HepG2 (cell line): Measurements from ENCODE around the gene S1PR5. TPM values are rescaled to one million over a fixed set of nuclear protein-coding genes. Genes with fewer than 3 reads are reported as not detected.

Experiments
- ATF7 ChIP-seq, 2 experiments: fragments of 450-650 bp in 1 of 2; sonication (generic) in 1 of 2; formaldehyde crosslinking in 1 of 2; IDR thresholded peaks; 2 replicates each; pipeline versions ENCODE4 v1.4.0 to v1.6.1; 2016 to 2020; ENCODE audit warnings: antibody characterized with exemption in 1 of 2, mild to moderate bottlenecking in 1 of 2, missing genetic modification reagents in 1 of 2
- ATF7-NPFF ChIP-seq: sonication (generic); formaldehyde crosslinking; IDR thresholded peaks from 2 replicates; pipeline ENCODE4 v1.8.1; 2023; ENCODE audit warnings: mild to moderate bottlenecking, low read depth, missing genetic modification reagents, moderate library complexity
- CAMTA2 ChIP-seq: sonication (generic); formaldehyde crosslinking; IDR thresholded peaks from 2 replicates; pipeline ENCODE4 v1.4.0; 2020; ENCODE audit warnings: mild to moderate bottlenecking, missing genetic modification reagents, borderline replicate concordance
- DRAP1 ChIP-seq: IDR thresholded peaks from 2 replicates; pipeline ENCODE4 v1.6.1; 2016; ENCODE audit warnings: missing genetic modification reagents, missing compliant biosample characterization
- GTF3A ChIP-seq: sonication (generic); formaldehyde crosslinking; conservative IDR thresholded peaks from 2 replicates; pipeline ENCODE4 v1.4.0; 2020; ENCODE audit warnings: mild to moderate bottlenecking, missing genetic modification reagents
- HNF1B ChIP-seq: sonication (generic); formaldehyde crosslinking; IDR thresholded peaks from 2 replicates; pipeline ENCODE4 v1.5.1; 2020; ENCODE audit warnings: mild to moderate bottlenecking, moderate library complexity, missing genetic modification reagents
- MAFF ChIP-seq: IDR thresholded peaks from 2 replicates; pipeline ENCODE4 v1.6.1; 2011; ENCODE audit warnings: low read depth, low read length, improper control_type of control experiment
- MED8 ChIP-seq: sonication (generic); formaldehyde crosslinking; IDR thresholded peaks from 2 replicates; pipeline ENCODE4 v1.8.1; 2023; ENCODE audit warnings: mild to moderate bottlenecking, missing genetic modification reagents; ENCODE audit not compliant: insufficient replicate concordance
- MZF1 ChIP-seq: sonication (generic); formaldehyde crosslinking; IDR thresholded peaks from 2 replicates; pipeline ENCODE4 v1.8.1; 2023; ENCODE audit warnings: mild to moderate bottlenecking, missing genetic modification reagents, borderline replicate concordance
- NFE2L1 ChIP-seq: sonication (generic); formaldehyde crosslinking; IDR thresholded peaks from 2 replicates; pipeline ENCODE4 v1.4.0; 2020; ENCODE audit warnings: missing genetic modification reagents, mild to moderate bottlenecking, borderline replicate concordance
- RORA ChIP-seq: sonication (generic); formaldehyde crosslinking; IDR thresholded peaks from 2 replicates; pipeline ENCODE4 v1.5.0; 2020; ENCODE audit warnings: mild to moderate bottlenecking, missing genetic modification reagents, moderate library complexity
- TGIF2 ChIP-seq: IDR thresholded peaks from 2 replicates; pipeline ENCODE4 v1.6.1; 2016; ENCODE audit warnings: control low read depth, missing compliant biosample characterization
- USF2 ChIP-seq, 2 experiments: sonication (generic) in 1 of 2; formaldehyde crosslinking in 1 of 2; IDR thresholded peaks; 2 replicates each; pipeline versions ENCODE4 v1.5.1 to v1.6.1; 2011 to 2020; ENCODE audit warnings: borderline replicate concordance in 1 of 2, low read depth in 1 of 2, low read length in 1 of 2, mild to moderate bottlenecking in 1 of 2, missing genetic modification reagents in 1 of 2, moderate library complexity in 1 of 2
- ZBTB25 ChIP-seq: IDR thresholded peaks from 2 replicates; pipeline ENCODE4 v1.6.1; 2018; ENCODE audit warnings: missing genetic modification reagents
- ZFP41 ChIP-seq: sonication (generic); formaldehyde crosslinking; IDR thresholded peaks from 2 replicates; pipeline ENCODE4 v1.4.0; 2020; ENCODE audit warnings: mild to moderate bottlenecking, missing genetic modification reagents, borderline replicate concordance
- ZMAT3 ChIP-seq: sonication (generic); formaldehyde crosslinking; conservative IDR thresholded peaks from 2 replicates; pipeline ENCODE4 v1.7.0; 2021; ENCODE audit warnings: missing genetic modification reagents
- ZNF17 ChIP-seq: sonication (generic); formaldehyde crosslinking; IDR thresholded peaks from 2 replicates; pipeline ENCODE4 v1.5.0; 2020; ENCODE audit warnings: mild to moderate bottlenecking, missing genetic modification reagents
- ZNF446 ChIP-seq: sonication (generic); formaldehyde crosslinking; IDR thresholded peaks from 2 replicates; pipeline ENCODE4 v1.5.0; 2020; ENCODE audit warnings: mild to moderate bottlenecking, missing genetic modification reagents
- ZNF773 ChIP-seq: sonication (generic); formaldehyde crosslinking; IDR thresholded peaks from 2 replicates; pipeline ENCODE4 v1.4.0; 2020; ENCODE audit warnings: missing genetic modification reagents, borderline replicate concordance
- polyA plus RNA-seq, 8 experiments: library from polyadenylated mRNA; depleted of rRNA in 3 of 8; stranded (reverse) in 7 of 8; unstranded in 1 of 8; fragments of >200 nt; fragmentation: Illumina TruSeq in 4 of 8; extraction: Trizol in 4 of 8; gene quantifications; 2 replicates each; pipeline versions ENCODE4 v1.2.1 to v1.2.3, GENCODE V29; 2011 to 2016; ENCODE audit warnings: low read depth in 4 of 8, missing spikeins in 1 of 8, mixed read lengths in 1 of 8; ENCODE audit not compliant: insufficient read depth in 1 of 8
- total RNA-seq, 5 experiments: library from RNA; depleted of rRNA; stranded (reverse); fragments of >200 nt; fragmentation: Illumina TruSeq; extraction: Trizol; gene quantifications; 2 replicates each; pipeline ENCODE4 v1.2.3, GENCODE V29; 2016; ENCODE audit warnings: low read depth in 1 of 5
- TF ChIP-seq, protein P1 (sequence below): sonication (generic); formaldehyde crosslinking; IDR thresholded peaks from 2 replicates; pipeline ENCODE4 v1.4.0; 2020; ENCODE audit warnings: mild to moderate bottlenecking, missing genetic modification reagents, borderline replicate concordance
- TF ChIP-seq, protein P2 (sequence below): IDR thresholded peaks from 2 replicates; pipeline ENCODE4 v1.6.1; 2016

The S1PR5 gene
- total and polyA plus RNA-seq, 2 of the 13 experiments (the other 11 are each of a cell fraction or from before 2014, with no cell fraction given) = 0.04 TPM; not detected in 1

DNA sequence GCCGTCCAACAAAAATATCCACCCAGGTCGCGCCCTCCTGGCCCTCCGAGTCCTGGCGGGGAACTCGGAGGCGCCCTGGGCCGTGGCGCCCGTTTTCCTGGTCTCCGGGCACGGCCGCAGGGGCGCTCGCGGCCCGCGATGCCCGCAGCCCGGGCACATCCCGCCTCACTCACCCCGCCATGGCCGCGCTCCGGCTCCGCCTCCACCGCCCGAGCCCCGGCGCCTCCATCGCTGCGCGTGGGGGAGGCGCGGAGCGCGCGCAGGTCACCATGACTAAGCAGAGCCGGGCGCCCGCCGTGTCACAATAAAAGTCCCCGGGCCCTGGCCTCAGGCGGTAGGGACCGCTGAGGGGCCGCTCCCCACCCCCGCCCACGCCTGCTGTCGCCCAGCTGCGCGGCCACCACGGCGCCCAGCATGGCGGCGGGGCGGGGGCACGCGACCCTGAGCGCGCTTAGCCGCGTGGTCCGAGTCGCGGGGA lies 14.7 kb downstream of the S1PR5 start (continued):
- TF ChIP-seq ZNF446 (CRISPR knock-in tag) (peak; percentile 42; the same call in 1 of the 2 replicates), ZBTB25 (CRISPR knock-in tag) (peak; percentile 25; the same call in 1 of the 2 replicates), MZF1 (CRISPR knock-in tag) (no peak), DRAP1 (CRISPR knock-in tag) (peak; percentile 68), MAFF (peak; percentile 64; the same call in 1 of the 2 replicates), HNF1B (CRISPR knock-in tag) (peak; percentile 31; the same call in 1 of the 2 replicates), CAMTA2 (peak; percentile 57; the same call in 1 of the 2 replicates), GTF3A (CRISPR knock-in tag) (no peak), ZNF773 (CRISPR knock-in tag) (no peak), ZFP41 (CRISPR knock-in tag) (no peak), RORA (CRISPR knock-in tag) (0 out of 2 replicates have a peak, but pooled peaks have one; percentile 58), NFE2L1 (CRISPR knock-in tag) (peak; percentile 98), USF2 (IDR thresholded peaks at IDR 0.05; ENCODE audit: low read depth, low read length) (no peak), USF2 (CRISPR knock-in tag; IDR thresholded peaks at IDR 0.05; ENCODE audit: borderline replicate concordance) (no peak), TGIF2 (CRISPR knock-in tag) (no peak), ZNF17 (CRISPR knock-in tag) (no peak), ZMAT3 (CRISPR knock-in tag) (peak; percentile 46; the same call in 1 of the 2 replicates), MED8 (CRISPR knock-in tag) (peak; percentile 47), ATF7 (IDR thresholded peaks at IDR 0.05) (no peak), ATF7 (CRISPR knock-in tag; IDR thresholded peaks at IDR 0.05) (no peak), ATF7-NPFF (CRISPR knock-in tag) (peak; percentile 93)
- TF ChIP-seq, protein P1, sequence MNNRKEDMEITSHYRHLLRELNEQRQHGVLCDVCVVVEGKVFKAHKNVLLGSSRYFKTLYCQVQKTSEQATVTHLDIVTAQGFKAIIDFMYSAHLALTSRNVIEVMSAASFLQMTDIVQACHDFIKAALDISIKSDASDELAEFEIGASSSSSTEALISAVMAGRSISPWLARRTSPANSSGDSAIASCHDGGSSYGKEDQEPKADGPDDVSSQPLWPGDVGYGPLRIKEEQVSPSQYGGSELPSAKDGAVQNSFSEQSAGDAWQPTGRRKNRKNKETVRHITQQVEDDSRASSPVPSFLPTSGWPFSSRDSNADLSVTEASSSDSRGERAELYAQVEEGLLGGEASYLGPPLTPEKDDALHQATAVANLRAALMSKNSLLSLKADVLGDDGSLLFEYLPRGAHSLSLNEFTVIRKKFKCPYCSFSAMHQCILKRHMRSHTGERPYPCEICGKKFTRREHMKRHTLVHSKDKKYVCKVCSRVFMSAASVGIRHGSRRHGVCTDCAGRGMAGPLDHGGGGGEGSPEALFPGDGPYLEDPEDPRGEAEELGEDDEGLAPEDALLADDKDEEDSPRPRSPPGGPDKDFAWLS (CRISPR knock-in tag) = 0 out of 2 replicates have a peak, but pooled peaks have one; percentile 50
- TF ChIP-seq, protein P2, sequence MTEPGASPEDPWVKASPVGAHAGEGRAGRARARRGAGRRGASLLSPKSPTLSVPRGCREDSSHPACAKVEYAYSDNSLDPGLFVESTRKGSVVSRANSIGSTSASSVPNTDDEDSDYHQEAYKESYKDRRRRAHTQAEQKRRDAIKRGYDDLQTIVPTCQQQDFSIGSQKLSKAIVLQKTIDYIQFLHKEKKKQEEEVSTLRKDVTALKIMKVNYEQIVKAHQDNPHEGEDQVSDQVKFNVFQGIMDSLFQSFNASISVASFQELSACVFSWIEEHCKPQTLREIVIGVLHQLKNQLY (CRISPR knock-in tag) = no peak
